IPS-18a (cell line): ENCODE data around the gene PTPA.

Experiments used
- H3K27ac ChIP-seq: one replicate; pipeline ENCODE4 v1.5.1; 2013; ENCODE audit warnings: low read length
- H3K27me3 ChIP-seq: one replicate; pipeline ENCODE4 v1.6.1; 2013; ENCODE audit warnings: mild to moderate bottlenecking, low read length; ENCODE audit not compliant: control insufficient read depth, insufficient read depth
- H3K36me3 ChIP-seq: one replicate; pipeline ENCODE4 v1.6.1; 2013; ENCODE audit warnings: low read depth, low read length; ENCODE audit not compliant: control insufficient read depth
- H3K4me1 ChIP-seq: one replicate; pipeline ENCODE4 v1.6.1; 2013; ENCODE audit warnings: low read depth, low read length; ENCODE audit not compliant: control insufficient read depth
- H3K4me3 ChIP-seq: one replicate; pipeline ENCODE4 v1.5.1; 2013; ENCODE audit warnings: low read length
- H3K9ac ChIP-seq: one replicate; pipeline ENCODE4 v1.6.1; 2013; ENCODE audit warnings: mild to moderate bottlenecking, low read length, moderate library complexity
- H3K9me3 ChIP-seq: one replicate; pipeline ENCODE4 v1.6.1; 2013; ENCODE audit warnings: low read depth, low read length; ENCODE audit not compliant: control insufficient read depth

The PTPA gene

GRCh38 chr9:129176701-129177442 is 65.7 kb downstream of the PTPA start:
- Histone ChIP-seq H3K27me3 (peaks cover 94% of the 10 kb centered on the region), H3K4me3 (peak overlapping the region; percentile 74), H3K4me1 (peaks cover 18% of the 10 kb centered on the region), H3K27ac (no peak overlapping the region), H3K9me3 (no peaks in the 10 kb centered on the region), H3K9ac (peak overlapping the region; percentile 14), H3K36me3 (no peaks in the 10 kb centered on the region)

- H3K27ac ChIP-seq = no peak overlapping the region
- peak overlapping the region; percentile 56 for H3K4me3 ChIP-seq
- H3K4me1 ChIP-seq = peaks cover 18% of the 10 kb centered on the region
- H3K9me3 ChIP-seq = no peaks in the 10 kb centered on the region
- no peaks in the 10 kb centered on the region for H3K36me3 ChIP-seq
- peaks cover 94% of the 10 kb centered on the region for H3K27me3 ChIP-seq
- H3K9ac ChIP-seq = peak overlapping the region; percentile 30
These were observed 66.2 kb downstream of the PTPA start for GRCh38 chr9:129177443-129177790.

- Histone ChIP-seq H3K27me3 (peaks cover 94% of the 10 kb centered on the region), H3K9ac (peak within 1 kb of the TSS; percentile 30)
These were observed 66.8 kb downstream of the PTPA start, which contains the start of gene IER5L for GRCh38 chr9:129177791-129178567. Gene IER5L, minus strand, starts transcription at chr9:129178261. Its CDS starts 209 bp downstream, at chr9:129178052.

GRCh38 chr9:129178568-129179382 is 67.6 kb downstream of the PTPA start:
- H3K36me3 ChIP-seq = no peaks in the 10 kb centered on the region
- peaks cover 14% of the 10 kb centered on the region for H3K4me1 ChIP-seq
- H3K9me3 ChIP-seq = no peaks in the 10 kb centered on the region
- H3K9ac ChIP-seq = no peak overlapping the region
- H3K27me3 ChIP-seq = peaks cover 94% of the 10 kb centered on the region
- no peak overlapping the region for H3K4me3 ChIP-seq
- no peak overlapping the region for H3K27ac ChIP-seq

More at GRCh38 chr9:129177791-129178567, 66.8 kb downstream of the PTPA start, which contains the start of gene IER5L:
- H3K9me3 ChIP-seq = no peaks in the 10 kb centered on the region
- peaks cover 18% of the 10 kb centered on the region for H3K4me1 ChIP-seq
- peak within 1 kb of the TSS; percentile 74 for H3K4me3 ChIP-seq
- no peaks in the 10 kb centered on the region for H3K36me3 ChIP-seq
- no peak within 1 kb of the TSS for H3K27ac ChIP-seq

GRCh38 chr9:129181246-129181645 is 70.0 kb downstream of the PTPA start:
- Histone ChIP-seq H3K9me3 (no peaks in the 10 kb centered on the region), H3K27me3 (peaks cover 83% of the 10 kb centered on the region), H3K4me1 (peaks cover 9% of the 10 kb centered on the region), H3K4me3 (no peak overlapping the region), H3K9ac (no peak overlapping the region), H3K27ac (no peak overlapping the region), H3K36me3 (no peaks in the 10 kb centered on the region)

- no peak overlapping the region for H3K4me3 ChIP-seq
- no peaks in the 10 kb centered on the region for H3K9me3 ChIP-seq
- H3K36me3 ChIP-seq = no peaks in the 10 kb centered on the region
- H3K27me3 ChIP-seq = peaks cover 74% of the 10 kb centered on the region
- H3K4me1 ChIP-seq = peaks cover 9% of the 10 kb centered on the region
- no peak overlapping the region for H3K9ac ChIP-seq
- H3K27ac ChIP-seq = no peak overlapping the region
These were observed 70.9 kb downstream of the PTPA start for GRCh38 chr9:129182122-129182521.

GRCh38 chr9:129182625-129183494 is 71.6 kb downstream of the PTPA start:
- no peak overlapping the region for H3K27ac ChIP-seq

GRCh38 chr9:129183495-129184218 is 72.4 kb downstream of the PTPA start:
- Histone ChIP-seq H3K27me3 (peaks cover 65% of the 10 kb centered on the region), H3K36me3 (no peaks in the 10 kb centered on the region), H3K9me3 (no peaks in the 10 kb centered on the region), H3K4me3 (no peak overlapping the region), H3K27ac (no peak overlapping the region), H3K4me1 (peaks cover 9% of the 10 kb centered on the region), H3K9ac (no peak overlapping the region)

More at GRCh38 chr9:129182625-129183494, 71.6 kb downstream of the PTPA start:
- H3K9me3 ChIP-seq = no peaks in the 10 kb centered on the region
- peaks cover 9% of the 10 kb centered on the region for H3K4me1 ChIP-seq
- peaks cover 70% of the 10 kb centered on the region for H3K27me3 ChIP-seq
- no peak overlapping the region for H3K4me3 ChIP-seq
- no peaks in the 10 kb centered on the region for H3K36me3 ChIP-seq
- no peak overlapping the region for H3K9ac ChIP-seq

- Histone ChIP-seq H3K27ac (no peak overlapping the region), H3K9ac (no peak overlapping the region), H3K27me3 (peaks cover 60% of the 10 kb centered on the region), H3K4me1 (peaks cover 7% of the 10 kb centered on the region), H3K9me3 (no peaks in the 10 kb centered on the region), H3K4me3 (no peak overlapping the region), H3K36me3 (no peaks in the 10 kb centered on the region)
These were observed 73.0 kb downstream of the PTPA start for GRCh38 chr9:129184219-129184524.

GRCh38 chr9:129184596-129185122 is 73.4 kb downstream of the PTPA start:
- Histone ChIP-seq H3K9ac (no peak overlapping the region), H3K9me3 (no peaks in the 10 kb centered on the region), H3K4me1 (peaks cover 2% of the 10 kb centered on the region), H3K27me3 (peaks cover 55% of the 10 kb centered on the region), H3K4me3 (no peak overlapping the region), H3K27ac (no peak overlapping the region), H3K36me3 (no peaks in the 10 kb centered on the region)
